ENCODE measurements around the gene SKA2. TPM values are rescaled to one million over a fixed set of nuclear protein-coding genes. Genes with fewer than 3 reads are reported as not detected.

SKA2 gene
- total and polyA plus RNA-seq, 2 of the 8 experiments (the other 6 are each of a cell fraction or from before 2014, with no cell fraction given) = 15.6 to 95.8 TPM

GRCh38 chr17:59094861-59095530 is 60.0 kb downstream of the SKA2 start (continued):
- no peak for TF ChIP-seq KDM1A (IDR thresholded peaks at IDR 0.05; ENCODE audit: borderline replicate concordance, low read length)
- no peak for TF ChIP-seq E2F6 (IDR thresholded peaks at IDR 0.05)
- TF ChIP-seq CTCF (IDR thresholded peaks at IDR 0.05; ENCODE audit: control extremely low read depth in 1 of 3, insufficient read depth in 1 of 3, low read depth in 1 of 3, low read length in 3 of 3) = no peak
- TF ChIP-seq, protein P1, sequence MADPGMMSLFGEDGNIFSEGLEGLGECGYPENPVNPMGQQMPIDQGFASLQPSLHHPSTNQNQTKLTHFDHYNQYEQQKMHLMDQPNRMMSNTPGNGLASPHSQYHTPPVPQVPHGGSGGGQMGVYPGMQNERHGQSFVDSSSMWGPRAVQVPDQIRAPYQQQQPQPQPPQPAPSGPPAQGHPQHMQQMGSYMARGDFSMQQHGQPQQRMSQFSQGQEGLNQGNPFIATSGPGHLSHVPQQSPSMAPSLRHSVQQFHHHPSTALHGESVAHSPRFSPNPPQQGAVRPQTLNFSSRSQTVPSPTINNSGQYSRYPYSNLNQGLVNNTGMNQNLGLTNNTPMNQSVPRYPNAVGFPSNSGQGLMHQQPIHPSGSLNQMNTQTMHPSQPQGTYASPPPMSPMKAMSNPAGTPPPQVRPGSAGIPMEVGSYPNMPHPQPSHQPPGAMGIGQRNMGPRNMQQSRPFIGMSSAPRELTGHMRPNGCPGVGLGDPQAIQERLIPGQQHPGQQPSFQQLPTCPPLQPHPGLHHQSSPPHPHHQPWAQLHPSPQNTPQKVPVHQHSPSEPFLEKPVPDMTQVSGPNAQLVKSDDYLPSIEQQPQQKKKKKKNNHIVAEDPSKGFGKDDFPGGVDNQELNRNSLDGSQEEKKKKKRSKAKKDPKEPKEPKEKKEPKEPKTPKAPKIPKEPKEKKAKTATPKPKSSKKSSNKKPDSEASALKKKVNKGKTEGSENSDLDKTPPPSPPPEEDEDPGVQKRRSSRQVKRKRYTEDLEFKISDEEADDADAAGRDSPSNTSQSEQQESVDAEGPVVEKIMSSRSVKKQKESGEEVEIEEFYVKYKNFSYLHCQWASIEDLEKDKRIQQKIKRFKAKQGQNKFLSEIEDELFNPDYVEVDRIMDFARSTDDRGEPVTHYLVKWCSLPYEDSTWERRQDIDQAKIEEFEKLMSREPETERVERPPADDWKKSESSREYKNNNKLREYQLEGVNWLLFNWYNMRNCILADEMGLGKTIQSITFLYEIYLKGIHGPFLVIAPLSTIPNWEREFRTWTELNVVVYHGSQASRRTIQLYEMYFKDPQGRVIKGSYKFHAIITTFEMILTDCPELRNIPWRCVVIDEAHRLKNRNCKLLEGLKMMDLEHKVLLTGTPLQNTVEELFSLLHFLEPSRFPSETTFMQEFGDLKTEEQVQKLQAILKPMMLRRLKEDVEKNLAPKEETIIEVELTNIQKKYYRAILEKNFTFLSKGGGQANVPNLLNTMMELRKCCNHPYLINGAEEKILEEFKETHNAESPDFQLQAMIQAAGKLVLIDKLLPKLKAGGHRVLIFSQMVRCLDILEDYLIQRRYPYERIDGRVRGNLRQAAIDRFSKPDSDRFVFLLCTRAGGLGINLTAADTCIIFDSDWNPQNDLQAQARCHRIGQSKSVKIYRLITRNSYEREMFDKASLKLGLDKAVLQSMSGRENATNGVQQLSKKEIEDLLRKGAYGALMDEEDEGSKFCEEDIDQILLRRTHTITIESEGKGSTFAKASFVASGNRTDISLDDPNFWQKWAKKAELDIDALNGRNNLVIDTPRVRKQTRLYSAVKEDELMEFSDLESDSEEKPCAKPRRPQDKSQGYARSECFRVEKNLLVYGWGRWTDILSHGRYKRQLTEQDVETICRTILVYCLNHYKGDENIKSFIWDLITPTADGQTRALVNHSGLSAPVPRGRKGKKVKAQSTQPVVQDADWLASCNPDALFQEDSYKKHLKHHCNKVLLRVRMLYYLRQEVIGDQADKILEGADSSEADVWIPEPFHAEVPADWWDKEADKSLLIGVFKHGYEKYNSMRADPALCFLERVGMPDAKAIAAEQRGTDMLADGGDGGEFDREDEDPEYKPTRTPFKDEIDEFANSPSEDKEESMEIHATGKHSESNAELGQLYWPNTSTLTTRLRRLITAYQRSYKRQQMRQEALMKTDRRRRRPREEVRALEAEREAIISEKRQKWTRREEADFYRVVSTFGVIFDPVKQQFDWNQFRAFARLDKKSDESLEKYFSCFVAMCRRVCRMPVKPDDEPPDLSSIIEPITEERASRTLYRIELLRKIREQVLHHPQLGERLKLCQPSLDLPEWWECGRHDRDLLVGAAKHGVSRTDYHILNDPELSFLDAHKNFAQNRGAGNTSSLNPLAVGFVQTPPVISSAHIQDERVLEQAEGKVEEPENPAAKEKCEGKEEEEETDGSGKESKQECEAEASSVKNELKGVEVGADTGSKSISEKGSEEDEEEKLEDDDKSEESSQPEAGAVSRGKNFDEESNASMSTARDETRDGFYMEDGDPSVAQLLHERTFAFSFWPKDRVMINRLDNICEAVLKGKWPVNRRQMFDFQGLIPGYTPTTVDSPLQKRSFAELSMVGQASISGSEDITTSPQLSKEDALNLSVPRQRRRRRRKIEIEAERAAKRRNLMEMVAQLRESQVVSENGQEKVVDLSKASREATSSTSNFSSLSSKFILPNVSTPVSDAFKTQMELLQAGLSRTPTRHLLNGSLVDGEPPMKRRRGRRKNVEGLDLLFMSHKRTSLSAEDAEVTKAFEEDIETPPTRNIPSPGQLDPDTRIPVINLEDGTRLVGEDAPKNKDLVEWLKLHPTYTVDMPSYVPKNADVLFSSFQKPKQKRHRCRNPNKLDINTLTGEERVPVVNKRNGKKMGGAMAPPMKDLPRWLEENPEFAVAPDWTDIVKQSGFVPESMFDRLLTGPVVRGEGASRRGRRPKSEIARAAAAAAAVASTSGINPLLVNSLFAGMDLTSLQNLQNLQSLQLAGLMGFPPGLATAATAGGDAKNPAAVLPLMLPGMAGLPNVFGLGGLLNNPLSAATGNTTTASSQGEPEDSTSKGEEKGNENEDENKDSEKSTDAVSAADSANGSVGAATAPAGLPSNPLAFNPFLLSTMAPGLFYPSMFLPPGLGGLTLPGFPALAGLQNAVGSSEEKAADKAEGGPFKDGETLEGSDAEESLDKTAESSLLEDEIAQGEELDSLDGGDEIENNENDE (IDR thresholded peaks at IDR 0.05; ENCODE audit: insufficient replicate concordance, low read length) = no peak
- TF ChIP-seq GABPA (IDR thresholded peaks at IDR 0.05; ENCODE audit: borderline replicate concordance, insufficient read depth, low read length) = no peak
- TF ChIP-seq KDM4A (IDR thresholded peaks at IDR 0.05; ENCODE audit: low read depth, low read length, severe bottlenecking) = no peak
